T-helper 2 cell treated with Interferon-gamma antibody and Interleukin-4, amounts not matched to agents 5 μg/mL and 100 μg/mL, for 36 hours (primary cell): ENCODE data around the gene PCARE.

Experiments
- DNase-seq: peaks from one replicate; pipeline ENCODE4 v3.0.0; 2021; ENCODE audit warnings: low spot score
- H3K27ac Mint-ChIP-seq: one replicate; pipeline ENCODE4 v1.8.0; 2021; ENCODE audit warnings: mild to moderate bottlenecking, mixed read lengths
- H3K27me3 Mint-ChIP-seq: one replicate; pipeline ENCODE4 v1.8.0; 2021; ENCODE audit warnings: low read depth, mixed read lengths
- H3K36me3 Mint-ChIP-seq: one replicate; pipeline ENCODE4 v1.8.0; 2021; ENCODE audit warnings: low read depth, mixed read lengths
- H3K4me1 Mint-ChIP-seq: one replicate; pipeline ENCODE4 v1.8.0; 2021; ENCODE audit warnings: low read depth, mixed read lengths
- H3K4me3 Mint-ChIP-seq: one replicate; pipeline ENCODE4 v1.8.0; 2022; ENCODE audit warnings: mild to moderate bottlenecking, moderate library complexity, mixed read lengths
- H3K9me3 Mint-ChIP-seq: one replicate; pipeline ENCODE4 v1.8.0; 2021; ENCODE audit warnings: mixed read lengths

The PCARE gene

DNA sequence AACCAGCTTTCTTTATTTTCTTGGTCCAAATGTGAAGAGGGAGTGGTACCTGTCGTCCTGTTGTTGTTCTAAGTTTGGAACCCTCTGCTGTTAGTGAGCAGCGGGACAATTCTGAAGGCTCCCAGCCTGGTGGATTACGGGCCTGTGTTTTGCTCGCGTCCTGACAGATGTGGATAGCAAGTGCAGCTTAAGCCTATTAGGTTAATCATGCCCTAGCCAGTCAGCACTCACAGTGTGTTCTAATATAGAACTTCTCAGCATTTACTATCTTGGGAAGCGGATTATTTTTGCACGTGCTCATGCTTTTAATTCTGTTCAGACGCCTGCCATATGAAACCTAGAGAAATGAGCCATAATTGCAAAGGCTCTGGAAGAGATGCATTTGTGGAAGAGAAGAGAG, at the start of gene PCARE:
TSS of gene PCARE (minus strand) at position 113 of the 400 bp plus-strand sequence. CDS start 262 bp downstream, outside the sequence.
- H3K27ac Mint-ChIP-seq: no peak within 1 kb of the TSS
- no peaks in the 10 kb centered on the region for H3K4me1 Mint-ChIP-seq
- H3K4me3 Mint-ChIP-seq: no peak within 1 kb of the TSS
- no peaks in the 10 kb centered on the region for H3K36me3 Mint-ChIP-seq
- DNase-seq: no peak
- no peaks in the 10 kb centered on the region for H3K27me3 Mint-ChIP-seq
- H3K9me3 Mint-ChIP-seq: peaks cover 4% of the 10 kb centered on the region

GRCh38 chr2:29123617-29124349, 49.5 kb upstream of the PCARE start:
- peaks cover 26% of the 10 kb centered on the region for H3K9me3 Mint-ChIP-seq
- no peak overlapping the region for H3K4me3 Mint-ChIP-seq
- H3K27me3 Mint-ChIP-seq: no peaks in the 10 kb centered on the region
- peaks cover 30% of the 10 kb centered on the region for H3K4me1 Mint-ChIP-seq
- H3K27ac Mint-ChIP-seq: no peak overlapping the region
- no peak for DNase-seq
- H3K36me3 Mint-ChIP-seq: peaks cover 58% of the 10 kb centered on the region

GRCh38 chr2:29120846-29121245, 46.5 kb upstream of the PCARE start:
- no peak overlapping the region for H3K4me3 Mint-ChIP-seq
- peaks cover 43% of the 10 kb centered on the region for H3K4me1 Mint-ChIP-seq
- DNase-seq: no peak
- peaks cover 55% of the 10 kb centered on the region for H3K36me3 Mint-ChIP-seq
- no peak overlapping the region for H3K27ac Mint-ChIP-seq
- H3K27me3 Mint-ChIP-seq: no peaks in the 10 kb centered on the region
- peaks cover 26% of the 10 kb centered on the region for H3K9me3 Mint-ChIP-seq

DNA sequence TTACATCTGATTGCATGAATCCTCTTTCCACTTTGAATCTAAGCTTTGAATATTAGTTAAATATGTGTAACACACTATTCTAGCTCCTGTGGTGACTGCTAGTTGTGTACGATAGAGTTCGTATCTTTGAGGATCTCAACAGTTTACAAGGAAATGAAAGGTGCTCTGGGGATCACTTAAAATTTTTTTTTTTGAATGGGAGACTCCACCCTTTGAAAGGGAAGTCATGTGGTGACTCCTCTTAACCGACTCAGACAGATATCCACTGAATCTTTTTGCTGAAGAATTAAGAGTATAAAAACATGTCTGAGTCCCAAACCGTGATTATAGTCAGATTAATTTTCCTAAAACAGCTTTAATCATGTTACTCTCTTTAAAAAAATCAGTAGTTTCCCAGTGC, 44.9 kb upstream of the PCARE start:
- peaks cover 43% of the 10 kb centered on the region for H3K36me3 Mint-ChIP-seq
- peak overlapping the region; percentile 53 for H3K27ac Mint-ChIP-seq
- H3K4me3 Mint-ChIP-seq: peak overlapping the region; percentile 53
- DNase-seq: no peak
- H3K9me3 Mint-ChIP-seq: peaks cover 11% of the 10 kb centered on the region
- H3K4me1 Mint-ChIP-seq: peaks cover 50% of the 10 kb centered on the region
- H3K27me3 Mint-ChIP-seq: peaks cover 5% of the 10 kb centered on the region

DNA sequence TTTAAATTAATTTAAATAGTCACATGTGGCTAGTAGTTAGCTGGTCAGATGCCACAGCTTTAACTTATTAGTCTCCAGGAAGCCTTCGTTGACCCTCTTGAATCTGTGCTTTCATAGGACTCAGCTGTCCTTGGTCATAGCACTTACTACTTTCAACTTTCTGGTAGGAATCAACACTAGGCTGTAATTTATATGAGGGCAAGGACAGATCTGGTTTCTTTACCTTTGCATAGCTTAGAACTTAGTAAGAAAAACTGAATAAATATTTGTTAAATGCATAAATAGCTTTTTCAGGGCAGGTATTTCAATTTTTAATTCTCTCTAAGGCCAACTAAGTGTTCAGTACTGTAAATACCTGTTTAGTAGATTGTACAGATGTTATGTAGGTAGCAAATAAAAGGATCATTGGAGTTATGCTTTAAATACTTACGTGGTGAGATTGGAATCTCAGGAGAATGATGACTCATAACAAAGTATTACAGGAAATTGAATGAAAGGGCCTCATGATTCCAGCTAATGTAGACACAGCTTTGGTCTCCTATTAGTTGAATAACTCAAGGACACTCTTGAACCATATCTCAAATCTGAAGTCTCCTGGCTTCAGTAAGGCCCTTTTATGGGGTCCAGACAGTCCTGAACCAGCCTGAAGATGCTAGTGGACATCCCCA, 43.4 kb upstream of the PCARE start:
- Mint-ChIP-seq H3K4me3 (peak overlapping the region; percentile 91), H3K4me1 (peaks cover 49% of the 10 kb centered on the region), H3K27me3 (peaks cover 5% of the 10 kb centered on the region), H3K27ac (peak overlapping the region; percentile 97), H3K9me3 (no peaks in the 10 kb centered on the region), H3K36me3 (peaks cover 30% of the 10 kb centered on the region)
- no peak for DNase-seq

DNA sequence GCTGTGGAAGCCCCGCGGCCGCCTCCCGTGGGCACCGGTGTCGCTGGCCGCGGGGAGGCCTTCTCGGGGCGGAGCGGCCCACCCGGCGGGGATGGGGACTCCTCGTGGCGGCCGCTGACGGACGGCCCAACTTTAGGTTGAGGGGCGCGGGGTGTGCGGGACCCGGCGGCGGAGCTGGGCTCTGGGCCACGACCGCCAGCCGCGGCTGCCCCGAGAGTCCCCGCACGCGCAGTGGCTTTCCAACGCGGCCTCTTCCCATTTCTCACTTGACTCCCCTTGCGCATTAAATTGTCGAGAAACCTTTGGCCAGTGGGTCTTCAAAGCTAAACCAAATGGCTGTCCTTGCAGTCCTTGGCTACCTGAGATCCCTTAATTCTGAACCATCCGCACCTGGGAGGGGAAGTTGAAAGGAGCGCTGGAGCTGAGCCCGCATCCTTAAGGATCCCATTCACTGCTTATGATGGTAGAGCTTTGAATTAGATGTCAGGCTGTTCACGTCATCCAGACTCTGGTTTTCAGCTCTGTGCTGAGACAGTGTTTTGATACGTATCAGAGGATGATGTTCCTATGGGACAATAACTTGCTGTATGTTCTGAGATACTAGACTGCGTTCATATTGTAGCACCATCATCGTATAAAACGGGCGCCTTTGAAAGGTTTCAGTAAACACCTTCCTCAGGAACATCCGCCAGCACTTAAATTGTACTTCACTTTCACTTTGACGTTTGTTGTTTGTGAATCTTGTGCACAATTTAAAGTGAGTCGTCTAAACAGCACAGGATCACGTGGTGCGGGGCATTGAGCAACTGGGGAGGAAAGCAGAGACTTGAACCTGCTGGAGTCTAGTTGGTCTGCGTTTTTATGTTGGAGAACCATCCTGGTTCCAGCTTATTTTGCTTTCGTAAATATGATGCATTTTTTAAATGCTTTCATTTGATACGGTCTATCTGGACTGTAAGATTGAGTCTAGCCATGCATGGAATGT, 41.8 kb upstream of the PCARE start:
- H3K9me3 Mint-ChIP-seq: no peaks in the 10 kb centered on the region
- H3K27ac Mint-ChIP-seq: peak overlapping the region; percentile 97
- H3K36me3 Mint-ChIP-seq: peaks cover 16% of the 10 kb centered on the region
- H3K4me3 Mint-ChIP-seq: peak overlapping the region; percentile 91
- H3K4me1 Mint-ChIP-seq: peaks cover 55% of the 10 kb centered on the region
- peak; percentile 70 for DNase-seq
- peaks cover 10% of the 10 kb centered on the region for H3K27me3 Mint-ChIP-seq

DNA sequence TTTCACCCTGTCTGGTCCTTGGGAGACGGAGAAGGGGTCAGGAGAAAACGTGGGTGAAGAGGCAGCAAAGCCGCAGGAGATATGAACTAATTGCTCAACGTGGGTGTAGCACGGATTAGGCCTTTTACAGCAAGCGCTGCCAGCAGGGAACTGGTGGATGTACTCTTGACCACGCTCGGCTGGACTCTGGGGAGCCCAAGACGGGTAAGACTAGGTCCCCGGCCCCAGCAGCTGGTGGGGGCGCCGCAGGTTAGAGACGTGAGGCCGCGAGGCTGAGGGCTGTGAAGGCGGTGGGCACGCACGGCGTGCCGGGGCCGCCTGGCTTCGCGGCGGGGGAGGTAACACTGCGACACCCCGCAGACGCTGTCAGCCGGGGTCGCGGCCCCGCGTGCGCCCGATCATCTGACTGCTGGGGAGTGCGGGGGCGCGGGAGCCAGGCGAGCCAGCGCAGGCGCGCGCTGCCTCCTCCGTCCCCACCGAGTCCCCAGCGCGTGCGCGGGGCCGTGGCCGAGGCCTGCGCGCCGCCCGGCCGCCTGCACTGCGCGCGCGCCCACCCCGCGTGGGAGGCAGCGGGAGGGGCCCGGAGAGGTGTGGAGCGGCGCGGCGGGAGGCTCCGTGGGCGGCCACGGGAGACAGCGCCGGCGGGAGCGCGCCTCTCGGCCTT, 40.8 kb upstream of the PCARE start, which contains the start of gene CLIP4:
TSS of gene CLIP4 (plus strand) at position 470 of the 664 bp plus-strand sequence. CDS start 5,974 bp downstream, outside the sequence.
- H3K27me3 Mint-ChIP-seq: peaks cover 10% of the 10 kb centered on the region
- H3K4me1 Mint-ChIP-seq: peaks cover 58% of the 10 kb centered on the region
- DNase-seq: peak; percentile 81
- peak within 1 kb of the TSS; percentile 95 for H3K4me3 Mint-ChIP-seq
- H3K36me3 Mint-ChIP-seq: peaks cover 8% of the 10 kb centered on the region
- H3K27ac Mint-ChIP-seq: peak within 1 kb of the TSS; percentile 97
- H3K9me3 Mint-ChIP-seq: no peaks in the 10 kb centered on the region

GRCh38 chr2:29114586-29114945, 40.2 kb upstream of the PCARE start:
- H3K36me3 Mint-ChIP-seq: peaks cover 7% of the 10 kb centered on the region
- H3K4me1 Mint-ChIP-seq: peaks cover 54% of the 10 kb centered on the region
- H3K27ac Mint-ChIP-seq: peak overlapping the region; percentile 97
- H3K27me3 Mint-ChIP-seq: peaks cover 10% of the 10 kb centered on the region
- H3K4me3 Mint-ChIP-seq: peak overlapping the region; percentile 95
- H3K9me3 Mint-ChIP-seq: no peaks in the 10 kb centered on the region
- DNase-seq: no peak

GRCh38 chr2:29113891-29114321, 39.6 kb upstream of the PCARE start:
- peak overlapping the region; percentile 95 for H3K4me3 Mint-ChIP-seq
- peaks cover 7% of the 10 kb centered on the region for H3K36me3 Mint-ChIP-seq
- H3K27me3 Mint-ChIP-seq: peaks cover 10% of the 10 kb centered on the region
- H3K27ac Mint-ChIP-seq: peak overlapping the region; percentile 97
- H3K9me3 Mint-ChIP-seq: no peaks in the 10 kb centered on the region
- no peak for DNase-seq
- peaks cover 50% of the 10 kb centered on the region for H3K4me1 Mint-ChIP-seq

DNA sequence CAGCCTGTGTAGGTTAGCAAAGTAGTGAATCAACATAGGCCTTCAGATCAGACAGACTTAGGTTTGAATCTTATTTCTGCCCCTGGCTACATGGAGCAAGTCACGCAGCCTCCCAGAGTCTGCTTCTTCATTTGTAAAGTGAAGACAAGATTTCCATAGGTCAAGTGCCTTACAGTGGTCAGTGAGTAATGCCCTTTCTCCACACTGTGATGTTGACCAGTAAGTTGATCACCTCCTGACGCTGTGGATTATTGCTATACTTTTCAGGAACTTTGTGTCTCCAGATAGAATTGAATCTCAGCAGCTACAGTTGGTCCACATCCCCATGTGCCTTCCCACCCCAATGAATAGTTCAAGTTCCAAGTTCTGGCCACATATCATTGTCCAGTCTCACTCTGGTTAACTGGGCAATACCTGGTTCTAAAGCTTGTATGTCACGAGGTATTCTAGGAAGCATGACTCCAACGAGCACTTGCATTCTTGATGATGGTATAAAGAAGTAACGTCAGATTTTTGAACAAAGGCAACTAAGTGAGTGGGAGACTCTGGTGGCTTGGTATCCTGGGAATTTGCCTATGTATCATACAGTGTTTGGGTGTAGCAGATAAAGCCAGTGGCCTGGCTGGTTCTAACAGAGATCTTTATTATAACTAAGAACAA, 38.8 kb upstream of the PCARE start:
- H3K4me3 Mint-ChIP-seq: no peak overlapping the region
- H3K4me1 Mint-ChIP-seq: peaks cover 44% of the 10 kb centered on the region
- peaks cover 12% of the 10 kb centered on the region for H3K27me3 Mint-ChIP-seq
- H3K9me3 Mint-ChIP-seq: no peaks in the 10 kb centered on the region
- peaks cover 7% of the 10 kb centered on the region for H3K36me3 Mint-ChIP-seq
- no peak overlapping the region for H3K27ac Mint-ChIP-seq
- no peak for DNase-seq

- H3K4me1 Mint-ChIP-seq: peaks cover 36% of the 10 kb centered on the region
- no peaks in the 10 kb centered on the region for H3K9me3 Mint-ChIP-seq
- H3K4me3 Mint-ChIP-seq: no peak overlapping the region
- H3K27me3 Mint-ChIP-seq: peaks cover 16% of the 10 kb centered on the region
- peaks cover 7% of the 10 kb centered on the region for H3K36me3 Mint-ChIP-seq
- no peak overlapping the region for H3K27ac Mint-ChIP-seq
- no peak for DNase-seq
These were observed 38.1 kb upstream of the PCARE start for GRCh38 chr2:29112379-29112778.

DNA sequence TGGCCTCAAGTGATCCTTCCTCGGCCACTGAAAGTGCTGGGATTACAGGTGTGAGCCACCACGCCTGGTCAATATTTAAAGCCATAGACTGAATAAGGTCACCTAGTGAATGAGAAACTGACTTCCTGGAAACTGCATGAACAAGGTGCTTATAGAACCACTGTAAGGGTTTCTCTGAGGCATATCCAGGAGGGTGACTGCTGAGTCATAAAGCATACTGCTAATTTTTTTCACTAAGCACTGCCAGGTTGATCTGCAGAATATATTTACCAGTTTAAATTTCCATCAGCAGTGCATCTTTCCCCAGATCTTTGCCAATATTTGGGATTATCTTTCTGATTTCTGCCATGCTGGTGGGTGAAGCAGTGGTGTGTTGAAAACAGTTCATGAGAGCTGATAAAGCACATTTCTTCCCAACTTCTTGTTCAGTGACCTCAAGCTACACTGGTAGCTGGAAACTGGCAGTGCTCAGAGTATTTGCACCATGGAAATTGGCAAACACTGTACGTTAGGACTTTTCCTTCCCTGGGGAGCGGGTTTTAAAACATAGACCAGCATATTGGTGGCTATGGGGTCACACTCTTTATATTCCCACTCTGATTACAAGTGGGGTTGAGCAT, 36.7 kb upstream of the PCARE start:
- H3K4me1 Mint-ChIP-seq: peaks cover 25% of the 10 kb centered on the region
- H3K27ac Mint-ChIP-seq: no peak overlapping the region
- no peak for DNase-seq
- H3K4me3 Mint-ChIP-seq: no peak overlapping the region
- no peaks in the 10 kb centered on the region for H3K9me3 Mint-ChIP-seq
- H3K27me3 Mint-ChIP-seq: peaks cover 16% of the 10 kb centered on the region
- peaks cover 3% of the 10 kb centered on the region for H3K36me3 Mint-ChIP-seq
